ENCODE results near the gene MYCBP2.
"Not testable (repeated sequence)": the region's sequence is repeated elsewhere in the genome, so short reads cannot be mapped to it uniquely, and the experiment has no call there.

Gene MYCBP2, protein sequence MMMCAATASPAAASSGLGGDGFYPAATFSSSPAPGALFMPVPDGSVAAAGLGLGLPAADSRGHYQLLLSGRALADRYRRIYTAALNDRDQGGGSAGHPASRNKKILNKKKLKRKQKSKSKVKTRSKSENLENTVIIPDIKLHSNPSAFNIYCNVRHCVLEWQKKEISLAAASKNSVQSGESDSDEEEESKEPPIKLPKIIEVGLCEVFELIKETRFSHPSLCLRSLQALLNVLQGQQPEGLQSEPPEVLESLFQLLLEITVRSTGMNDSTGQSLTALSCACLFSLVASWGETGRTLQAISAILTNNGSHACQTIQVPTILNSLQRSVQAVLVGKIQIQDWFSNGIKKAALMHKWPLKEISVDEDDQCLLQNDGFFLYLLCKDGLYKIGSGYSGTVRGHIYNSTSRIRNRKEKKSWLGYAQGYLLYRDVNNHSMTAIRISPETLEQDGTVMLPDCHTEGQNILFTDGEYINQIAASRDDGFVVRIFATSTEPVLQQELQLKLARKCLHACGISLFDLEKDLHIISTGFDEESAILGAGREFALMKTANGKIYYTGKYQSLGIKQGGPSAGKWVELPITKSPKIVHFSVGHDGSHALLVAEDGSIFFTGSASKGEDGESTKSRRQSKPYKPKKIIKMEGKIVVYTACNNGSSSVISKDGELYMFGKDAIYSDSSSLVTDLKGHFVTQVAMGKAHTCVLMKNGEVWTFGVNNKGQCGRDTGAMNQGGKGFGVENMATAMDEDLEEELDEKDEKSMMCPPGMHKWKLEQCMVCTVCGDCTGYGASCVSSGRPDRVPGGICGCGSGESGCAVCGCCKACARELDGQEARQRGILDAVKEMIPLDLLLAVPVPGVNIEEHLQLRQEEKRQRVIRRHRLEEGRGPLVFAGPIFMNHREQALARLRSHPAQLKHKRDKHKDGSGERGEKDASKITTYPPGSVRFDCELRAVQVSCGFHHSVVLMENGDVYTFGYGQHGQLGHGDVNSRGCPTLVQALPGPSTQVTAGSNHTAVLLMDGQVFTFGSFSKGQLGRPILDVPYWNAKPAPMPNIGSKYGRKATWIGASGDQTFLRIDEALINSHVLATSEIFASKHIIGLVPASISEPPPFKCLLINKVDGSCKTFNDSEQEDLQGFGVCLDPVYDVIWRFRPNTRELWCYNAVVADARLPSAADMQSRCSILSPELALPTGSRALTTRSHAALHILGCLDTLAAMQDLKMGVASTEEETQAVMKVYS (N-terminal part only)

GRCh38 chr13:77326905-77327604, at the start of gene MYCBP2:
Gene MYCBP2, minus strand, starts transcription at chr13:77327094. Its CDS starts 319 bp downstream, at chr13:77326775.
- peak; percentile 97 to 98 for DNase-seq

- DNase-seq = no peak
Measured at GRCh38 chr13:77375560-77376108, 48.7 kb upstream of the MYCBP2 start.

DNA sequence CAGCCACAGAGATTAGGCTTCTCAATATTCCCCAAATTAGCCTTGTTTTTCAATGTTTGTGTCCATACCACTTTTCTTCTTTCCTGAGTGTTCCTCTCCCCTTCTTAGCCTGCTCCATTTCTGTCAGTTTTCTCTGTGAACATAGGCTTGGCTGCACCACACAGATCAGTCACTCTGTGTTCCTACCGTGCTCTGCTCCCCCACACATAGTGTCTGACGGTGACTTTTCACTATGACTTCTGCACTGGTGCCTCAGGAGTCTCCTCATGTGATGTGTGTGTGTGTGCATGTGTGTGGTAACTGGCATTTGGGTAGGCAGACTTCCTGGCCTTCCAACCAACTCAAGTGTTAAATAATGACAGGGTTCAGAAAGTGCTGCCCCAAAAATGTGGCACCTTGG, 47.9 kb upstream of the MYCBP2 start:
- no peak for DNase-seq

- DNase-seq = no peak
Measured at GRCh38 chr13:77374339-77374738, 47.4 kb upstream of the MYCBP2 start.

GRCh38 chr13:77373502-77373901, 46.6 kb upstream of the MYCBP2 start:
- DNase-seq = no peak

DNA sequence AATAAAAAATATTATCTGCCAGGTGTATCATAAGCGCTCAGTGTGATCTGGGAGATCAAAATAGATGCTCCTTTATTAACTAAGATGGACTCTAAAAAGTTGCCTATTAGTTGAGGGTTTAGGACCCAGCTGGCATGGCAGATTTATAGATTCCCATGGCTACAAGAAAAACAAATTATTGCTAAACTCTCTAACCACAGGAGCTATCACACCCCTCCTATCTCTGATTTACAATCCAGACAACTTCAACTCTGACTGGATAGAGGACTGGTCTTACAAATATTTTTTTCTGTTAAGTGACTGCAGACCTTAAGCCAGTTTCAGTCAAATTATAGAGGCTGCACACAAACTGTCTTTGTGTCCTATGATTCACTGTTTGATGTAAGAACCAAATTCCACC, 45.4 kb upstream of the MYCBP2 start:
- DNase-seq = no peak

- DNase-seq = no peak
Measured at GRCh38 chr13:77370888-77371287, 44.0 kb upstream of the MYCBP2 start.

- DNase-seq = no peak
Measured at GRCh38 chr13:77362166-77362565, 35.3 kb upstream of the MYCBP2 start.

DNA sequence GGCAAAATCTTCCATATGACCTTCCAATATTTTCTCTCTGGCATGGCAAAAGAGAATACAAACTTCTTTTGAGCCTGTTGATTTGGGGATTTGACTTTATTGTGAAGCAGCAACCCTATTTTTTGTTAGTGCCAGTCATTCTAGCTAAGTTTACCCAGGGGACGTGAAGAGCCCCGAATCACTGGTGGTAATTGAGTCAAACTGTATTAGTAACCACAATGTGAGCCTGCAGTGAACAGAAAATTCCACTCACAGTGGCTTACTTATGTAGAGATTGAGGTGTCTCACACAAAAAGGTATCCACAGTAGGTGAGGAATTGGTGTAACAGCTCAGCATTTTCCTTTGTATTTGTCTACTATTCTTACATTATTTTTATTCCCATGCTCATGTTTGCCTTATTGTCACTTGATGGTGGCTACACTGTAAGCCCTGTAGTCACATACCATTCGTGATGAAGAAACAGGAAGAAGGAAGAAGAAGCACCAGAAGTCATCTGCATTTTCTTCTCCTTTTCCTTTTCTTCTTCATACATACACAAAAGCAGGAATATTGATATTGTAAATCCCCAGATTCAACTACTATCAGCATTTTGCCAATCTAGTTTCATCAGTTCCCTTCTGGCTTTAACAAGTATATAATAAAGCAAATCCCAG, 33.3 kb upstream of the MYCBP2 start:
- no peak for DNase-seq

DNA sequence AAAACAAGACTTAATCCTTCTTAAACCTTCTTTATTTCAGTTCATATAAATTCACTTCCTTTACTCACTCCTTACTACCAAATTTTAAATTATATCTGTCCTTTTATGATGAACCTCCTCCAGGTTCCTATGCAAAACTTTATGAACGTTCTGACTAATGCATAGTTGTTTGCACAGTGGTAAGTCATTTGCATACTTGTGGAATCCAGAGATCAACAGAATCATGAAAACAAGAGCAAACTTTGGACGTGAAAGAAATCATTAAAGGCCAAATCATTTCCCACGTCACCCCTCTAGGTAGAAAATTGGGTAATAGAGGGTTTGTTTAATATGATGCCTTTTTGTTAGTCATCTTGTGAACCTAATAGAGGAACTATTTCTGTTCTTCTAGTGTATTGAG, 32.3 kb upstream of the MYCBP2 start:
- no peak for DNase-seq

DNA sequence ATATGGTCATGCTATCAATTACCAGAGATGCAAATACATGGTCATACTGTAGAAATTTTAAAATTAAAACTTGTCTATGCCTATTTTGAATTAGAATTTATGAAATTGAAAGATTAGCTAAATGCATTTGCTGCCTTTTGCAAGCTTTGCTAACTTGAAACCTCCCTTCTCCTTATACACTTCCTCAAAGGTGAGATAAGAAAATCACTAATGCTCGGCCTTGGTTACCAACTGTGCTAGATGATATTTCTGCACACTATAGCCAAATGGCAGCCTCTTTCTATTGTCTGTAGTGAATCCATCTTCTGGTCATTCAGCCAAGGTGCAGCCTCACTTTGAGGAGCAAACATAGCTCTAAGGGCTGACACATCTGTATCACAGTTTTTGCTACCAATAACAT, 31.1 kb upstream of the MYCBP2 start:
- no peak for DNase-seq

- no peak for DNase-seq
Measured at GRCh38 chr13:77356155-77356554, 29.3 kb upstream of the MYCBP2 start.

DNA sequence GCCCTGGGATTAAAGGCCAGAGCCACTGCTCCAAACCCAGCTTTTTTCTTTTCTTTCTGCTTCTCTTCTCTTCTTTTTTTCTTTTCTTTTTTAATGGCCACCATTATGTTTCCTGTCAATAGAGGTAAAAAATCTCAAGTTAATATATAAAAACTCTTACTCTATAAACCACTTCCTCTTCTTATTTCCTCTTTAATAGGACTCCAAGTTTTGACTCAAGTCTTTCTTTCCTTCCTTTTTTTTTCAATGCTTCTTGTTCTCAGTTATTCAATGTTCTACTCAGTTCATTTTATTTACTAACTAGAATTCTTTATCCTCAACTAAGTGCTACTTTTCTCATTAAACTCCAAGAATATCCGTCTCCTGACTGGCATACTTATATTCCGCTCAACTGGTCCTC, 27.1 kb upstream of the MYCBP2 start:
- DNase-seq = no peak

GRCh38 chr13:77351315-77351714, 24.4 kb upstream of the MYCBP2 start:
- DNase-seq = no peak

- DNase-seq = no peak
Measured at GRCh38 chr13:77350811-77351210, 23.9 kb upstream of the MYCBP2 start.

GRCh38 chr13:77349365-77349764, 22.5 kb upstream of the MYCBP2 start:
- no peak for DNase-seq

DNA sequence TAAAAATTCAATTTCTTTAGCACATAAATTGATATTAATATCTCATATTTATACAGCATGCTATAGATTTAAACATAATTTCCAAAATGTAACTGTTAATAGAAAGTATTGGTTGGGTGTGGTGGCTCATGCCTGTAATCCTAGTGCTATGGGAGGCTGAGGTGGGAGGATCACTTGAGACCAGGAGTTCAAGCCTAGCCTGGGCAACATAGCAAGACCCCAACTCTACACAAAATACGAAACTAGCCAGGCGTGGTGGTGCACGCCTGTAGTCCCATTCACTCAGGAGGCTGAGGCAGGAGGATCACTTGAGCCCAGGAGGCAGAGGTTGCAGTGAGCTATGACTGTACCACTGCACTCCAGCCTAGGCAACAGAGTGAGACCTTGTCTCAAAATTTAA, 20.5 kb upstream of the MYCBP2 start:
- not testable (repeated sequence) for DNase-seq

DNA sequence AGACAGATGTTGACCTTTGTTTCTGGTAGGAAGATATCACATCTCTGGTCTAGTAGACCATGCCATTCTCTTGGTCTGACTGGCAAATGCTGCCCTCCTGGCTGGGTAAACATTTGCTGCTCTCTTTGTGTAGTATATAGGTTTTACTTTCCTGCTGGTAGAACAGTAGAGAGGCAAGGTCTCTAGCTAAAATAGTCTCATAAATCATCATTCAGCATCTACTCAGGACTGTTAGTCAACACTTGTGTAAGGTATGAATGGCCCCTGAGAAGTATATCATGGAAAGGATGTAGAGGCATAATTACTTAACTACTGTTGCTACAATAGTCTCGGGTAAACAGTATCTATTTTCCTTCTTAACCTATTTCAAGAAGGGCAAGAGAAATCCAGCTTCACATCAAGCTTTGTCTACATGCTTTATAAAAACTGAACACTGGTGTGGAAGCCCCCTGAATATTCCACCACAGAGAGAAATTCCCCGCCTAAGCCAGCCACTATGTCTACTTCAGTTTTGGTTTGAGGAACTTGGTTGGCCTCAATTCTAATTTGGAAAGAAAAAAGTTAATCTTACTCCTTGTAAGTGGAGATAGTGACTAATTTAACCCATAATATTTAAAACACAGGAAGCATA, 18.4 kb upstream of the MYCBP2 start:
- DNase-seq = no peak

GRCh38 chr13:77343841-77344240, 16.9 kb upstream of the MYCBP2 start:
- DNase-seq = no peak

- DNase-seq = no peak
Measured at GRCh38 chr13:77339408-77339807, 12.5 kb upstream of the MYCBP2 start.

DNA sequence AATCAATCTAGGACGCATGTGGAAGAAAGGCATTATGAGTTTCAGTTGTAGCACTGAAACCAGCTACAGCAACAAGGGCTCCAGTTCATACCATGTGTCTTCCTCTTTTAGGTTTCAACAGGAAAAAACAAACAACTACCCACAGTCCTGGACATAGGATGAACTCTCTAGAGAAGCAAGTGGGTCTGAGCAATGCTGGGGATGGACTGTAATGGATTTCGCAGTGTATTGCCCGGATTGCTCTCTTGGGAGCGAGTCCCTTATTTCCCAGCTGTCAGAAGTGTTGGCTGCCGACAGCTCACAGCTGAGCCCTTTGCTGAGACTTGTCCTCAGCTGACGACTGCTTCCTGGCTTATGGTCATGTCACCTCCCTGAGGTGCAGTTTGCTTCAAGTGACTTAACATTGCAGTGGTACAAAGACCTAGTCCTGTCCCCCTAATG, 12.1 kb upstream of the MYCBP2 start:
- DNase-seq = no peak

Data from activated CD4-positive, alpha-beta T cell treated with anti-CD3 and anti-CD28 coated beads, Interleukin-2, amount 50 U/mL, for 4 hours (primary cell).